ENCODE results near the gene RPS15. TPM values are rescaled to one million over a fixed set of nuclear protein-coding genes. Genes with fewer than 3 reads are reported as not detected.

The RPS15 gene
- total and polyA plus RNA-seq, 2 of the 13 experiments (the other 11 are each of a cell fraction or from before 2014, with no cell fraction given): 695 to 1,411 TPM

- Histone ChIP-seq H3K4me1 (ENCODE audit: insufficient read depth, low read length) (peaks cover 30% of the 10 kb centered on the region), H3K27me3 (ENCODE audit: control insufficient read depth in 1 of 2, insufficient read depth in 2 of 2, low read length in 2 of 2) (peaks cover 0 to 25% of the 10 kb centered on the region in 2 experiments; a peak in 4 of 5 replicates), H3K9me3 (ENCODE audit: low read length) (no peaks in the 10 kb centered on the region), H3K4me2 (ENCODE audit: low read depth, low read length) (no peak overlapping the region), H4K20me1 (ENCODE audit: insufficient read depth, low read length) (peaks cover 5% of the 10 kb centered on the region; the same call in 1 of the 2 replicates), H3K79me2 (ENCODE audit: insufficient read depth, low read length) (no peaks in the 10 kb centered on the region), H2AFZ (ENCODE audit: low read length) (no peak overlapping the region), H3K36me3 (replicated peaks in 1 of 2; ENCODE audit: control insufficient read depth in 1 of 2, insufficient read depth in 2 of 2, low read length in 2 of 2) (no peaks in the 10 kb centered on the region), H3K9ac (ENCODE audit: insufficient read depth, low read depth, low read length) (no peak overlapping the region), H3K4me3 (replicated peaks in 1 of 3; ENCODE audit: insufficient read depth in 1 of 3, low read depth in 2 of 3, low read length in 3 of 3) (no peak overlapping the region), H3K27ac (ENCODE audit: extremely low read length, insufficient read depth, low read length) (no peak overlapping the region)
- DNase-seq (ENCODE audit: low spot score): no peak
- intact Hi-C loops (cut with micrococcal nuclease; ENCODE audit: unreplicated experiment) (no loop called here), in situ Hi-C loops (cut with HindIII; ENCODE audit: extremely low pct_ligation_motif_present, low pct_unique_long_range_greater_than_20kb) (no loop called here)
- FAIRE-seq: no peak
- POLR2A ChIA-PET: no interaction called here
- WGBS (ENCODE audit: low lambda C conversion rate): 92% methylated on average over 5 of the region's 36 CpGs
- no peak for ATAC-seq
- TF ChIP-seq GTF3A (CRISPR knock-in tag; conservative IDR thresholded peaks at IDR 0.05): no peak
- no peak for TF ChIP-seq EED (CRISPR knock-in tag; IDR thresholded peaks at IDR 0.05)
- TF ChIP-seq ZNF777 (CRISPR knock-in tag; IDR thresholded peaks at IDR 0.05): no peak
- no peak for TF ChIP-seq NR3C1 (CRISPR knock-in tag; IDR thresholded peaks at IDR 0.05)
- TF ChIP-seq HNRNPL (IDR thresholded peaks at IDR 0.05; ENCODE audit: low read depth, low read length): peak; percentile 85
- no peak for TF ChIP-seq AGO1 (IDR thresholded peaks at IDR 0.05; ENCODE audit: low read depth, low read length, poor library complexity, severe bottlenecking)
- no peak for TF ChIP-seq ZNF362 (CRISPR knock-in tag; IDR thresholded peaks at IDR 0.05; ENCODE audit: borderline replicate concordance)
- peak; percentile 40; the same call in 1 of the 2 replicates for TF ChIP-seq ZMYM3 (CRISPR knock-in tag; IDR thresholded peaks at IDR 0.05)
- TF ChIP-seq ZNF629 (CRISPR knock-in tag; conservative IDR thresholded peaks at IDR 0.05): peak; percentile 82
- TF ChIP-seq CCDC6 (CRISPR knock-in tag; IDR thresholded peaks at IDR 0.05): no peak
- CTCF ChIA-PET (ENCODE audit: low intra/inter-chr PET ratio, low total read pairs): no interaction called here
- BruUV-seq (replicated peaks): no TSS peak
Measured at GRCh38 chr19:1460033-1460995, 22.1 kb downstream of the RPS15 start.
